Mucosa of gallbladder (tissue), 1 donor: Measurements from ENCODE around the gene INSRR. TPM values are rescaled to one million over a fixed set of nuclear protein-coding genes. Genes with fewer than 3 reads are reported as not detected.

Experiments used
- DNase-seq: peaks from one replicate; pipeline ENCODE4 v3.0.0-alpha.2; 2020; ENCODE audit warnings: low spot score
- total RNA-seq: library from RNA; stranded (reverse); gene quantifications from one replicate; pipeline ENCODE4 v1.2.1, GENCODE V29; 2021
- donor health status: DM: no; HTN: no; CAD: no.

Gene INSRR
- total RNA-seq, 1 donor from 2014 or later: 0.58 TPM

DNA sequence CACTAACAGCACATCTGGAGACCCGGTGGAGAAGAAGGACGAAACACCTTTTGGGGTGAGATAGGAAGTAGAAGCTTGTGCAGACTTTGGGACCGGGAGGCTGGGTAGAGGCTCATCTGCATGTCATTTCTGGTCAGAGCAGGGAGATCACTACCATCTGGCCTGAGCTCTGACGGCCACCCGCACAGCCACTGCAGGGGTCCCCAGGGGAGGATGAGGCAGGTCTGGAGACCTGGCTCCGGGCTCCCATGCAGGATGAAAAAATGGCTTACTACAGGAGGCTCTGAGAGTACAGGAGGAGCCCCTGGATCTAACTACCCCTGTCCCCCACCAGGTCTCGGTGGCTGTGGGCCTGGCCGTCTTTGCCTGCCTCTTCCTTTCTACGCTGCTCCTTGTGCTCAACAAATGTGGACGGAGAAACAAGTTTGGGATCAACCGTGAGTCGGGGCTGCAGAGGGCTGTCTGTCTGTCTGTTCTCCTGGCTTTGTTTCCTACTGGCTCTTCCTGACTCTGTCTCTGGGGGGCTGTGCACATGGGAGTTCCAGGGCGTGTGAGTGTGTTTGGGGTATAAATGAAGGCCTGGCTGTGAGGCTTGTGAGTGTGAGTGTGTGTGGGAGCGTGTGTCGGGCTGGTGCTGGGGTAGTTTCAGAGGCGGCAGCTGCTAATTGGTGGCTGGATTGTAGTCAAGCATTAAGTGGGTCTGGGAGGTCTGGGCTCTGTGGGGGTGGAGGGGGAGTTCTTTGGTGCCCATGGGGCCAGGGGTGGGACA lies 15.8 kb upstream of the INSRR start:
- DNase-seq: no peak

DNA sequence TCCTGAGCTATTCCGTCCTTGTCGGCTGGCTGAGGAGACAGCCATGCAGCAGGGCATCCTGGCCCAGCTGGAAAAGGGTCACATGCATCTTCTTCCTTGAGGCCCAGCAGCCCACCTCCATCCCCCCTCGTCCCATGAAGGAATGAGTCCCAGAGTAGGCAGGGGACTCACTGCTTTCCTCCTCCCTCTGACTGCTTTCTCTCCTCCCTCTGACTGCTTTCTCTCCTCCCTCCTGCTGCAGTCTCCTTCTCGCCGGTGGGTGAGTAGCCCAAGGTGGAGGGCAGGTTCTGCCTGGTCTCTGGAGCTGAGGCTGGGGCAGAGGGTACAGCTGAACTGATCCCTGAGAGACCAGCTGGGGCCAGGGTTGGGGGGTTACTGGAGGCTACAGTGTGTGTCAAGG lies 15.2 kb upstream of the INSRR start:
- no peak for DNase-seq

DNA sequence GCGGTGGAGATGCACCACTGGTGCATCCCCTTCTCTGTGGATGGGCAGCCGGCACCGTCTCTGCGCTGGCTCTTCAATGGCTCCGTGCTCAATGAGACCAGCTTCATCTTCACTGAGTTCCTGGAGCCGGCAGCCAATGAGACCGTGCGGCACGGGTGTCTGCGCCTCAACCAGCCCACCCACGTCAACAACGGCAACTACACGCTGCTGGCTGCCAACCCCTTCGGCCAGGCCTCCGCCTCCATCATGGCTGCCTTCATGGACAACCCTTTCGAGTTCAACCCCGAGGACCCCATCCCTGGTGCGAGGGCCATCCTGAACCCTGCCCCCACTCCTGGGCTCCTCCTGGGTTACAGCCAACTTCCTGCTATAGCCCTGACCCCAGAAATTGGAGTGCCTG lies 14.7 kb upstream of the INSRR start:
- no peak for DNase-seq

- DNase-seq: no peak
These were observed 10.5 kb upstream of the INSRR start for GRCh38 chr1:156869455-156869854.

- no peak for DNase-seq
These were observed 9.4 kb upstream of the INSRR start for GRCh38 chr1:156868341-156868740.

- no peak for DNase-seq
These were observed 7.5 kb upstream of the INSRR start for GRCh38 chr1:156866249-156866909.

DNA sequence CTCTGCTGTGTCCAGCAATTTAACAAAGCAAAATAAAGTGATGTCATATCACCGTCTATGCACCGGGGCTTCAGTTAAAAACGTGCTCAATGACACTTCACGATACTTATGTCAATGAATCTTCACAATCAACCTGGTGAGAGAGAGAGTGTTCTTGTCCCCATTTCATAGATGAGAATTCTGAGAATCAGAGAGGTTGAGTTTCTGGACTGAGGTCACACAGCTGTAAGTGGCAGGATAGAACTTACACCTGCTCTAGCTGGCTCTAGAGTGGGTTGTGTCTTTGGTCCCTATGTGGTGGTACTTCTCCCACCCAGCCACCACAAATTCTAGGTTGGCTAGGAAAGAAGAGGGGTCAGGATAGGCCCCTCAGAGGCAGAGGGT lies 6.9 kb upstream of the INSRR start:
- DNase-seq: no peak

- DNase-seq: no peak
These were observed 6.3 kb upstream of the INSRR start for GRCh38 chr1:156865258-156865657.

DNA sequence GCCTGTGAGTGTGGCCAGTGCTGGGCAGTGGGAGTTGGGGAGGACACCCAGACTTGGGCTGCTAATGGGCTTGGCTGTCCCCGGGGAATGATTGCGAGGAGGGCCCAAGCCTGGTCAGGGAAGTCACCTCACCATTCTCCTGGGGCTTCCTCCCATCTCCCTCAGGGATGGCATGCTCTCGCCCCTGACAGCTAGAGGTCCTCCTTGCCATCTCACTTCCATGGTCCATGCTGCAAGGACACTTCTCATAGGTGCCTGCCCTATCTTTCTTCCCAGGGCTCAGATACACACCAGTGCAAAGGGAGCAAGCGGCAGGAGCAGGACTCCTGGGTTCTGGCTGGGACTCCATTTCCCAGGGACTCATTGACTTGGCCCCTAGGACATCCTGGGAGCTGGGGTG lies 5.9 kb upstream of the INSRR start:
- no peak for DNase-seq

DNA sequence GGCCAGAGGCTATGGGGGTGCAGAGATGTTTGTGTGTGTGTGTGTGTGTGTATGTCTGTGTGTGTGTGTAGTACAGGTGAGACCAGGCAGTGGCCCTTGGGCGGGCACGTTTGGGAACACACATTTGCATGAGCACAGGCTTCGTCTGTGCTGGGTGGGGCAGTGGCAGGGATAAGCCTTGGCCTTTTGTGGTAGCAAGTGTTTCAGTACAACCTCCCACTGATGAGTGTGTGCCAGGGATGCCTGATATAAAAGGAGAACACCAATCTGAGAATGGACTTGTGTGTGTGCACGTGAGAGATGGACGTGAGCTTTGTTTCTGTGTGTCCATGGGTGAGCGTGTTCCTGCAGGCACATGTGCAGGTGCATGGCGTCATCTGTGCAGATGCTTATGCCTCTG lies 4.7 kb upstream of the INSRR start:
- DNase-seq: no peak

DNA sequence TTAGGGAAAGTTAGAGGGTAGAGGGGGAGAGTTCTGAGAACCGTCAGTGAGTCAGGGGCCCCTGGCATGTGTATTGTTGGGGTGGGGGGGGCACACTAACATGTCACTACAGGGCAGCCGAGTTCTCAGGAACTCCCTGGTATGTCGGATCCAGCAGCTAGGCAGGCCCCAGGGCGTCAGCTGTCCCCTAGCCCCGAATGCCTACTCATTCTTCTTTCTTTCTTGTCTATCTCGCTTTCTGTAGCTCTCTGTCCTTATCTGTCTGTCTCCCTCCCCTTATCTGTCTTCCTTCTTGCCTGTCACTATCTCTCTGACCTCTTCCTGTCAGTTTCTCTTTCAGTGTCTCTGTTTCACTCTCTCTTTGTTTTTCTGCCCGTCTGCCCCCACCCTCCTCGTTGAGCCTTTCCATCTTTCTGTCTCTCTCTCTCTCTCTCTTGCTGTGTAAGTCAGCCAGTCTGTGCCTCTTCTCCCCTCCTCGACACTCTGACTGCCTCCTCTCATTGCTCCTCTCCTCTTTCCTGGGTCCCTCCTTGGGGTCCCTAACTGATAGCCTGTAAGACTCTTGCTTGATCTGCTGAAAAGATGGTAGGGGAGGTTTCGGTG lies 4.2 kb upstream of the INSRR start:
- DNase-seq: no peak

DNA sequence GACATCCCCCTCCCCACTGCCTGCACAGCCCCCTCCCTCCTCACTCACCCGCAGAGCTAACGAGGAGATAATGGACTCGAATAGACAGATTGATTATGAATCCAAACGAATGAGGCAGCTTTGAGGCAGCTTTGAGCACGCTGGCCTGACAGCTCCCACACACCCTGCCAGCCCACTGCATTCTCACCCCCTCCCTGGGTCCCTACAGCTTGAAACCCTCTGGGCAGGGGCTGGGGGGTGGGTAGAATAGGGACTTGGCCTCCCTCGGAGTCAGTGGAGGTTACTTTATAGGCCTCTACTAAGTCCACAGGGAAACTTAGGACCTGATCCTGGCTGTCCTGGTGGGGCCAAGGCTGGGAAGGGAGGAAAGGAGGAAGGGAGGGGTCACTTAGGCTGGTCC lies 3.7 kb upstream of the INSRR start:
- DNase-seq: no peak

DNA sequence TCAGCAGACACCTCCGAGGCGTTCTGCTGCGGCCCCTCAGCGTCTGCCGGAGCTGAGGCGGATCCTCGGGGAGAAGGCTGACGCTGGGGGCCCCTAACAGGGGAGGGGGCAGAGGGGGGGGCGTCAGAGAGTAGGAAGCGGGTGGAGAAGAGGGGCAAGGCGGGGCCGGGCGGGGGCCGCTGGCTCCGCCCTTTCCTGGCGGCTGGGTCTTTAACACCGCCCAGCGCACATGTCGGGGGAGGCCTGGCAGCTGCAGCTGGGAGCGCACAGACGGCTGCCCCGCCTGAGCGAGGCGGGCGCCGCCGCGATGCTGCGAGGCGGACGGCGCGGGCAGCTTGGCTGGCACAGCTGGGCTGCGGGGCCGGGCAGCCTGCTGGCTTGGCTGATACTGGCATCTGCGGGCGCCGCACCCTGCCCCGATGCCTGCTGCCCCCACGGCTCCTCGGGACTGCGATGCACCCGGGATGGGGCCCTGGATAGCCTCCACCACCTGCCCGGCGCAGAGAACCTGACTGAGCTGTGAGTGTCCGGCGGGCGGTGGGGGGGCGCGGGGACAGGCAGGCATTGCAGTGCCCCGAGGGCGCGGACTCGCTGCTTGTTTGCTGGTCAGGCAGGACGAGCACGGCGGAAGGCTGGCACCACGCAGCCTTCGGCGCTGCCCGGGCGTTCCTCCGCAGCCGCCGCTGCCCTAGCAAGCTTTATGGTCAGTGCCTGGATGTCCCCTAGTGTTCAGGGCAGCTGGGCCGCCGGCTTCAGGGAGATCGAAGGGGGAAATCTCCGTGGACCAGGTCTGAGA lies 1.9 kb upstream of the INSRR start, which contains the start of gene NTRK1:
Gene NTRK1 (plus strand): TSS at position 238 of the 796 bp plus-strand sequence. CDS start 70 bp downstream, at position 308.
- no peak for DNase-seq

GRCh38 chr1:156860113-156860627 lies 1.3 kb upstream of the INSRR start:
- DNase-seq: peak; percentile 20

- no peak for DNase-seq
These were observed 701 bp upstream of the INSRR start for GRCh38 chr1:156859523-156860112.

DNA sequence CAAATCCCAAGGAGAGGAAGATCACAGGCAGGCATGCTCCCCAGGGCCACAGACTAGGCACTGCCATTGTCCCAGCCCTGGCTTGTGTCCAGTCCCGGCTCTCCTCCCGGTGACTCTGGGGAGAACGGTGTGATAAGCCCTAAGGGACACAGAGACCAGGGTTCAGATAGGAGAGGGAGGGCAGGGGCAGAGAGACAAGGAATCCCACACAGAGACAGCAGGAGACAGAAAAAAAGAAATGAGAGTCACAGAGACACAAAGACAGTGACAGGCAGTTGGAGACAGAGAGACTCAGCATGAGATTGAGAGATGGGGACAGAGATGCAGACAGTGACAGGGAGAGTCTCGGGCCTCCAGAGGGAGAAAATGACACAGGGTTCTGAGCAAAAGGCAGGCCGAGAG lies 361 bp downstream of the INSRR start:
- DNase-seq: no peak

GRCh38 chr1:156857532-156857931 lies 1.4 kb downstream of the INSRR start:
- no peak for DNase-seq

DNA sequence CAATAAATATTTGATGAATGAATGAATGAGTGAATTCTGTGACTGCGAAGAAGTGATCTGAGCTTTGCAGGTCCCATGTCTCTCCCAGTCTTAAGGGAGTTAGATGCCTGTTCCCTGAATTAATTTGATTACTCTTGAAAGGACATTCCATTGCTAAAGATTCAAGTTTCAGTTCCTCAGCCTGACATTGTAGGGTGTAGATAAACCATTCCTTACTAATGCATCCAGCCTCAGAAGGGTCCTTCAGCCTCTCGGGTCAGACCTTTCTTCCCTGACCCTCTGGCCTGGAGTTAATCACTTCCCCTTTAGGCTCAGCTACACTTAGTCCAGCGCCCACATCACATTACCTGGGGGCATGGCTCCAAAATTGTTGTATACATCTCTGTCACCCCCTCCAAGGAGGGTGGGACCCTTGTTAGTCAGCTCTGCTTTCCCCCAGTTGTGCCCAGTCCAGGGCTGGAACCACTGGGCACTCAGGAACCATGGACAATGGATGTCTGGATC lies 2.6 kb downstream of the INSRR start:
- DNase-seq: no peak

DNA sequence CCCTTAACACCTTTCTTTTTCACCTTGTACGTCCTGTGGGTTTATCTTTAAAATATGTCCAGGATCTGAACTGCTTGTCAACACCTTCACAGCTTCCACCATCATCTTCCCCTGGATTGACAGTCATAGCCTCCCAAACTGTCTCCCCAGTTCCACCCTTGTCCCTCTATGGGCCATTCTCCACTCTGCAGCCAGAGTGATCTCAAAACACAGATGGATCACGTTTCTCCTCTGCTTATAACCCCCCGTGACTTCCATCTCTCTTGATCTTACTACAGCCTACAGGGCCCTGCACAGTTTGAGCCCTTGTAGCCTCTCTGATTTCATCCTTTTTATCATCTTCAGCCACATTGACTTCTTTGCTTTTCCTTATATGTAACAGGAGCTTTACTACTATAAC lies 4.3 kb downstream of the INSRR start:
- no peak for DNase-seq

DNA sequence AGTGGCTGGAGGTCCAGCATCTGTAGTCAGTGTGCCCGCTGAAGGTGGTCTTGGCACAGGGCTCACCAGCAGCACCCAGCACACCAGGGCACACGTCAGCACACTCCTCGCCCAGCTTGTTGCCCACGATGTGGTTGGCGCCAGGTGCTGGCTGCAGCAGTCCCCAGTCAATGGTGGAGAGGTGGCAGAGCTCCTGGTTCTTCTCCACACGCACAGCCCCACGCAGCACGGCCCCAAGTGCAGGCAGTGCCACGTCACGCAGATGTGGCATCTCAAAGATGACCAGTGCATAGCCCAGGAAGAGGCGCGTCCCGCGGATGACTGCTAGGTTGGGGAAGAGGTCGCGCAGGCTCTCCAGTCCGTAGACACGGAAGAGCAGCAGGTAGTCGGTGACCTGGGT lies 5.2 kb downstream of the INSRR start:
- DNase-seq: no peak

DNA sequence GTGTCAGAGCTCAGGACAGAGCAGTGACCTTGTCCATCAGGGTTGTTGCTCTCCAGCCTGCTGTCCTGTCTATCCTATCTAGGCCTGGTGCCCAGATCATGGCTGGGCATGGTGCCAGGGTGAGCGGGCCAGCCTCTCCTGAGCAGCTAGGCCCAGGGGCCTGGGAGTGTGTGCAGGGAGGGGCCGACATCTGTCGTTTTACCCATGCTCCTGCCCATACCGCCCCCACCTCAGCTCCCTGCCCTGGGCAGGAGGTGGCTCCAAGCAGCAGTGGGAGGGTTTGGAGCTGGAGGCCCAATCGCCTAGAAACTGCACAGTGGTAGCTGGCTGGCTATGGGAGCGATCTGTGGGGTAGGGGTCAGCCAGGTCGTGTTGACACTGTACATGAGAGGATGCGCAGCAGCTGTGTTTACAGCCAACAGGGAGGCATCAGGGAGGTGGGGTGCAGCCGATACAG lies 6.5 kb downstream of the INSRR start:
- peak; percentile 28 for DNase-seq
